T-helper 1 cell treated with Interleukin-12 subunit alpha and Interleukin-12 subunit beta and Interleukin-4 antibody, amounts not matched to agents 30 μg/mL and 1 μg/mL, for 36 hours (primary cell): ENCODE results near the gene DYNLRB2.

Source experiments
- H3K27ac Mint-ChIP-seq: one replicate; pipeline ENCODE4 v1.8.0; 2021; ENCODE audit warnings: mild to moderate bottlenecking, mixed read lengths
- H3K27me3 Mint-ChIP-seq: one replicate; pipeline ENCODE4 v1.8.0; 2021; ENCODE audit warnings: low read depth, mixed read lengths
- H3K36me3 Mint-ChIP-seq: one replicate; pipeline ENCODE4 v1.8.0; 2021; ENCODE audit warnings: low read depth, mixed read lengths
- H3K4me1 Mint-ChIP-seq: one replicate; pipeline ENCODE4 v1.8.0; 2021; ENCODE audit warnings: low read depth, mixed read lengths
- H3K4me3 Mint-ChIP-seq: one replicate; pipeline ENCODE4 v1.8.0; 2021; ENCODE audit warnings: mild to moderate bottlenecking, moderate library complexity, mixed read lengths
- H3K9me3 Mint-ChIP-seq: one replicate; pipeline ENCODE4 v1.8.0; 2021; ENCODE audit warnings: mixed read lengths

Gene DYNLRB2

DNA sequence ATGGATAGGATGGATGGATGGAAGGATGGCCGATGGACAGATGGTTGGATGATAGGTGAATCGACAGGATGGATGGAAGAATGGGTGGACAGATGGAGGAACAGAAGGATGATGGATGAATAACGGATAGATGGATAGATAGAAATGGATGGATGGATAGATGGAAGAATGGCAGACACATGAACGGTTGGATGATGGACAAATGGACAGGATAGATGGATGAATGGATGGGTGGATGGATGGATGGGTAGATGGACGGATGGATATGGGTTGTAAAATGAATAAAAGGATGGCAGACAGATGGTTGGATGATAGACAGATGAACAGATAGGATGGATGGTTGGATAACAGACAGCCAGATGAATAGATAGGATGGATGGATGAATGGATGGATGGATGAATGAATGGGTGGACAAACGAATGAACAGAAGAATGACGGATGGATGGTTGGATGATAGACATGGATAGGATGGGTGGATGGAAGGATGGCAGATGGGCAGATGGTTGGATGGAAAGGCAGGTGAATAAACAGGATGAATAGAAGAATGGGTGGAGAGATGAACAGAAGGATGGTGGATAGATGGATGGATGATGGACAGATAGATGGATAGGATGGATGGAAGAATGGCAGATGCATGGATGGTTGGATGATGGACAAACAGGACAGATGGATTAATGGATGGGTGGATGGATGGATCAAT, 55.9 kb downstream of the DYNLRB2 start:
- no peak overlapping the region for H3K4me3 Mint-ChIP-seq
- H3K9me3 Mint-ChIP-seq, result peaks cover 32% of the 10 kb centered on the region
- H3K27ac Mint-ChIP-seq, result no peak overlapping the region
- peaks cover 61% of the 10 kb centered on the region for H3K36me3 Mint-ChIP-seq
- H3K27me3 Mint-ChIP-seq, result no peaks in the 10 kb centered on the region
- H3K4me1 Mint-ChIP-seq, result peaks cover 14% of the 10 kb centered on the region

DNA sequence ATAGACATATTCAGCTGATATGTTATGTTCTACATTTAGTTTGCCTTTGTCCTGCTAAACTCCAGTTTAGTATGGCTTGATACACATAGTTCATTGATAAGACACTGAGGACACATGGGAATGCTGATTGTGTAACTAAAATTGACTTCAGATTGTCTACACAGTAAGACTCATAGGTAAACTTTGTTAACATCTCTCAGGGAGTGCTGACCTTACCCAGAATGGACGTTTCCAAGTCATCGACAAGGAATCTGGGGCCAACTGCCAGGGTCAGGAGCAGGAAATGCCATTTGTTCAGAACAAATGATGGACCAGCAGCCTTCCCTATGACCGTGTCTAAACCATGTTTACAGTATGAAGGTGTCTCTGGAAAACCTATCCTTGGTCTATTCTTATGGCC, 58.7 kb downstream of the DYNLRB2 start:
- no peaks in the 10 kb centered on the region for H3K27me3 Mint-ChIP-seq
- H3K36me3 Mint-ChIP-seq, result peaks cover 63% of the 10 kb centered on the region

More for the DNA sequence above, 58.7 kb downstream of the DYNLRB2 start:
- Mint-ChIP-seq H3K27ac (no peak overlapping the region), H3K4me1 (peaks cover 11% of the 10 kb centered on the region), H3K4me3 (no peak overlapping the region), H3K9me3 (peaks cover 17% of the 10 kb centered on the region)
